Loucy (cell line): ENCODE measurements around the gene IGF2BP3.

Experiments used
- H2AFZ ChIP-seq: fragments of 200-600 bp; sonication (generic); 2 replicates; pipeline ENCODE4 v1.6.0; 2016; ENCODE audit warnings: antibody characterized with exemption, mild to moderate bottlenecking, low read length, moderate library complexity
- H3F3A ChIP-seq: fragments of 200-600 bp; 2 replicates; pipeline ENCODE4 v1.6.0; 2016; ENCODE audit warnings: antibody characterized with exemption, low read depth, mild to moderate bottlenecking
- H3K27me3 ChIP-seq: fragments of 200-600 bp; sonication (generic); 2 replicates; pipeline ENCODE4 v1.6.1; 2014; ENCODE audit warnings: low read length, mild to moderate bottlenecking; ENCODE audit not compliant: insufficient read depth, poor library complexity, severe bottlenecking
- H3K36me3 ChIP-seq: fragments of 200-600 bp; sonication (generic); 2 replicates; pipeline ENCODE4 v1.6.1; 2016; ENCODE audit warnings: low read length; ENCODE audit not compliant: insufficient read depth
- H3K4me1 ChIP-seq: fragments of 200-600 bp; sonication (generic); 2 replicates; pipeline ENCODE4 v1.5.1; 2014; ENCODE audit warnings: low read length, mild to moderate bottlenecking; ENCODE audit not compliant: insufficient read depth, poor library complexity, severe bottlenecking
- H3K4me2 ChIP-seq: fragments of 200-600 bp; sonication (generic); 2 replicates; pipeline ENCODE4 v1.6.0; 2014; ENCODE audit warnings: antibody characterized with exemption, low read length, low read depth, mild to moderate bottlenecking; ENCODE audit not compliant: poor library complexity, severe bottlenecking
- H3K4me3 ChIP-seq: fragments of 200-600 bp; sonication (generic); 2 replicates; pipeline ENCODE4 v1.5.1; 2014; ENCODE audit warnings: low read length, mild to moderate bottlenecking, mixed read lengths; ENCODE audit not compliant: poor library complexity, severe bottlenecking
- H3K79me2 ChIP-seq: fragments of 200-600 bp; sonication (generic); 2 replicates; pipeline ENCODE4 v1.6.1; 2014; ENCODE audit warnings: low read length; ENCODE audit not compliant: insufficient read depth
- H3K9ac ChIP-seq: fragments of 200-600 bp; sonication (generic); 2 replicates; pipeline ENCODE4 v1.6.0; 2014; ENCODE audit warnings: mild to moderate bottlenecking, low read depth, low read length, moderate library complexity; ENCODE audit not compliant: poor library complexity, severe bottlenecking
- H3K9me2 ChIP-seq: fragments of 200-600 bp; sonication (generic); replicated peaks from 2 replicates; pipeline ENCODE4 v1.6.1; 2016; ENCODE audit warnings: low read depth, low read length, mixed read lengths
- H3K9me3 ChIP-seq: fragments of 200-600 bp; sonication (generic); 2 replicates; pipeline ENCODE4 v1.6.1; 2014; ENCODE audit warnings: mild to moderate bottlenecking, antibody characterized with exemption, low read length, low read depth; ENCODE audit not compliant: insufficient read depth
- H4K20me1 ChIP-seq: fragments of 200-600 bp; sonication (generic); 2 replicates; pipeline ENCODE4 v1.6.0; 2014; ENCODE audit warnings: antibody characterized with exemption, low read length, mild to moderate bottlenecking; ENCODE audit not compliant: insufficient read depth, poor library complexity, severe bottlenecking
- EZH2phosphoT487 ChIP-seq: fragments of 200-600 bp; IDR thresholded peaks from 2 replicates; pipeline ENCODE4 v1.6.1; 2018; ENCODE audit warnings: antibody characterized with exemption, mild to moderate bottlenecking, moderate library complexity, borderline replicate concordance
- TF ChIP-seq, protein P1 (sequence below): fragments of 200-600 bp; sonication (generic); conservative IDR thresholded peaks from 2 replicates; pipeline ENCODE4 v1.5.1; 2014; ENCODE audit warnings: mild to moderate bottlenecking, antibody characterized with exemption, low read length

IGF2BP3 gene

DNA sequence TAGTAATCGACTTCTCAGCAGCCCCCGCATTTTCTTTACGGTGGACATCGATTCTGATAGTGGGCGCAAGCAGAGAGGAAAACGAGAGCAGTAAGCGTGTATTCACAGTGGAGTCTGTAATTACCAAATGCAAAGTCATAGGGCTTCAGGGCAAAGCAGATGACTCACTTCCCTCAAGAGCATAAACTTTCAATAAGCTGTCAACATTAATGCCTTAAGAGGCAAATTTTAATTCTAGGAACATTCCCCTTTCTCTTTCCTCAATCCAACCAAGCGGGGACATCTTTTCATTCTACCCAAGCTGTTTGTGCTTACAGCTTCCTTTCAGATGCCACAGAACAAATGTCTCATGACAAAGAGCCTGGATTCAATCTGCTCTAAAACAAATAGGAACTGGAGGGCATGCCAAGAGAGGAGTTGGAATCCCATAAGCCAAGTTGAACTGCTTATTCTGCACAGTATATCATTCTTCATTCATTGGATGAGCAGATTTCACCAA is 122.6 kb downstream of the IGF2BP3 start:
- Histone ChIP-seq H2AFZ (peak overlapping the region; percentile 32; the same call in 1 of the 2 replicates), H3K79me2 (no peaks in the 10 kb centered on the region), H3K4me1 (peaks cover 38% of the 10 kb centered on the region)

DNA sequence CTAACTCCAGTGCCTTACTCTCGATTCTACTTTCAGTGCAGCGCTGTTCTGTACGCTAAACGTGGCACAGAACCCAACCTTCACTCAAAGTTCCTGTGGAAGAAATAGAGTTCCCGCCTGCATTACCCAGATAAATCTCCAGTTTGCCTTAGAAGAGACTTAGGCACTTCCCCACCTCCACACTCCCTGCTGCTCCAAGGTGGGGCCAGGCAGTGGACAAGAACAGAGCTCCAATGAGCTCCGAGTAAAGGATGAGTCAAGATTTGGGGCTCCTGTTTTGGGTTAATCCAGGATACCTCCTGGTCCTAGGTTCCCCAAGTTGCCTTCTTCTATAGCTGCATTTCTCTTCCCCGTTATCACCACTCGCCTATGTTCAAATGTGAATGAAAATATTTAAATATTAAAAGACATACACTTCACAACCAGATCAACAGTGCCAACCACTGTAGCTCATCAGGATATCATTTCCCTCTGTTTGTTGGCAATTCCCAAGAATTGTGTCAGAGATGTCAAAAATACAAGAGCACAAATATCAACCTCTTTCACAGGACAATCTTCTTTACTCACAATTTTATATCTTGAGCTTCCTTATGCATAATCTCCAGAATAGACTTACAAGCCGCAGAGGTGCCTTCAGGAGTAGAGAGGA is 123.1 kb downstream of the IGF2BP3 start:
- Histone ChIP-seq H4K20me1 (no peaks in the 10 kb centered on the region), H3K79me2 (no peaks in the 10 kb centered on the region), H3F3A (no peaks in the 10 kb centered on the region), H3K9me3 (no peaks in the 10 kb centered on the region), H3K4me3 (no peak overlapping the region), H3K27me3 (no peaks in the 10 kb centered on the region), H3K9ac (no peak overlapping the region), H3K4me1 (peaks cover 38% of the 10 kb centered on the region), H2AFZ (no peak overlapping the region), H3K4me2 (peak overlapping the region; percentile 32), H3K36me3 (no peaks in the 10 kb centered on the region), H3K9me2 (no peaks in the 10 kb centered on the region)
- TF ChIP-seq, protein P1, sequence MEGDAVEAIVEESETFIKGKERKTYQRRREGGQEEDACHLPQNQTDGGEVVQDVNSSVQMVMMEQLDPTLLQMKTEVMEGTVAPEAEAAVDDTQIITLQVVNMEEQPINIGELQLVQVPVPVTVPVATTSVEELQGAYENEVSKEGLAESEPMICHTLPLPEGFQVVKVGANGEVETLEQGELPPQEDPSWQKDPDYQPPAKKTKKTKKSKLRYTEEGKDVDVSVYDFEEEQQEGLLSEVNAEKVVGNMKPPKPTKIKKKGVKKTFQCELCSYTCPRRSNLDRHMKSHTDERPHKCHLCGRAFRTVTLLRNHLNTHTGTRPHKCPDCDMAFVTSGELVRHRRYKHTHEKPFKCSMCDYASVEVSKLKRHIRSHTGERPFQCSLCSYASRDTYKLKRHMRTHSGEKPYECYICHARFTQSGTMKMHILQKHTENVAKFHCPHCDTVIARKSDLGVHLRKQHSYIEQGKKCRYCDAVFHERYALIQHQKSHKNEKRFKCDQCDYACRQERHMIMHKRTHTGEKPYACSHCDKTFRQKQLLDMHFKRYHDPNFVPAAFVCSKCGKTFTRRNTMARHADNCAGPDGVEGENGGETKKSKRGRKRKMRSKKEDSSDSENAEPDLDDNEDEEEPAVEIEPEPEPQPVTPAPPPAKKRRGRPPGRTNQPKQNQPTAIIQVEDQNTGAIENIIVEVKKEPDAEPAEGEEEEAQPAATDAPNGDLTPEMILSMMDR: no peak
- no peak for TF ChIP-seq EZH2phosphoT487

More for the DNA sequence above, 122.6 kb downstream of the IGF2BP3 start:
- TF ChIP-seq, protein P1: no peak
- TF ChIP-seq EZH2phosphoT487: no peak
- peak overlapping the region; percentile 32 for H3K4me2 ChIP-seq
- H3K27me3 ChIP-seq: no peaks in the 10 kb centered on the region
- H3F3A ChIP-seq: no peaks in the 10 kb centered on the region
- H4K20me1 ChIP-seq: no peaks in the 10 kb centered on the region
- H3K36me3 ChIP-seq: no peaks in the 10 kb centered on the region
- H3K4me3 ChIP-seq: no peak overlapping the region
- H3K9me3 ChIP-seq: no peaks in the 10 kb centered on the region
- H3K9me2 ChIP-seq: no peaks in the 10 kb centered on the region
- no peak overlapping the region for H3K9ac ChIP-seq

DNA sequence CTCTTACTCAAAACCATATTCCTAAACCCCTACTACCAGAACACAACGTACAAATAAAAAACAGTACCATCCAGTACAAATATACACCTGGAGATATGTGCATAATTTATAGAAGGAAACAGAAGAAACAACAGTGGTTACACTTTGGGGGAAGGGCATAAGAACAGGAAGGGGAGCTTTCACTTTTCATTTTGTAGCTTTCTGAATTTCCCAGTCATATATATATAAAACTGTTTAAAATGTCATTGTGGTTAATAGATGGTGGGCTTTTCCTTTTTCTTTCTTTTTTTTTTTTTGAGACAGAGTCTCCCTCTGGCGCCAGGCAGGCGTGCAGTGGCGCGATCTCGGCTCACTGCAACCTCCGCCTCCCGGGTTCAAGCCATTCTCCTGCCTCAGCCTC is 124.0 kb downstream of the IGF2BP3 start:
- no peak for TF ChIP-seq EZH2phosphoT487
- TF ChIP-seq, protein P1: no peak
- peak overlapping the region; percentile 62 for H3K4me2 ChIP-seq
- no peaks in the 10 kb centered on the region for H3F3A ChIP-seq
- H4K20me1 ChIP-seq: no peaks in the 10 kb centered on the region
- no peaks in the 10 kb centered on the region for H3K9me2 ChIP-seq
- H3K9me3 ChIP-seq: no peaks in the 10 kb centered on the region
- peak overlapping the region; percentile 61; the same call in 1 of the 2 replicates for H2AFZ ChIP-seq
- H3K4me1 ChIP-seq: peaks cover 38% of the 10 kb centered on the region
- peak overlapping the region; percentile 7 for H3K9ac ChIP-seq
- no peaks in the 10 kb centered on the region for H3K79me2 ChIP-seq
- no peaks in the 10 kb centered on the region for H3K27me3 ChIP-seq
- H3K4me3 ChIP-seq: peak overlapping the region; percentile 45
- no peaks in the 10 kb centered on the region for H3K36me3 ChIP-seq
